Prostate gland (tissue), 2 donors: ENCODE results near the gene ACSL1.

Experiments used
- POLR2AphosphoS5 ChIP-seq: sonication (generic); formaldehyde crosslinking; IDR thresholded peaks from one replicate; pipeline ENCODE4 v1.6.1; 2017; ENCODE audit warnings: antibody characterized with exemption
- TF ChIP-seq, protein P1 (sequence below), 4 experiments: fragments of 200-600 bp in 2 of 4; fragments of 450-650 bp in 2 of 4; sonication (generic) in 2 of 4; IDR thresholded peaks; 1 replicate in 3 of 4; 2 replicates in 1 of 4; pipeline ENCODE4 v1.5.1; 2016 to 2019; ENCODE audit warnings: antibody characterized with exemption in 4 of 4, mild to moderate bottlenecking in 2 of 4, moderate library complexity in 2 of 4

DNA sequence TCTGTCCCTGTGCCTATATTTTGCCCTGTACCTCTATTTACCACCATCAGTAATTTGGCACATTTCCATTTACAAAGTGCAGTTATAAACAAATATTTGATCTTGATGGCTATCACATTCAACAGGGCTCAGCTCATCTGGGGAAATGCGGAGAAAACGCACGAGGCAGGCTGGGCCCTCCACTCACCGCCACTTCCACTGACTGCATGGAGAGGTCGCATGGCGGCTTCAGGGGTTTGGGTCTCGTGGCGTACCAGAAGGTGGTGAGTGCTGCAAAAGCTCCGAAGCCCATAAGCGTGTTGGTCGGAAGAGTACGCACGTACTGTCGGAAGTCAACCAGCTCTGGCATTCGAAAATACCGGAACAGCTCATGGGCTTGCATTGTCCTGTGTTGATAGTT lies 22.6 kb downstream of the ACSL1 start:
- TF ChIP-seq, protein P1, sequence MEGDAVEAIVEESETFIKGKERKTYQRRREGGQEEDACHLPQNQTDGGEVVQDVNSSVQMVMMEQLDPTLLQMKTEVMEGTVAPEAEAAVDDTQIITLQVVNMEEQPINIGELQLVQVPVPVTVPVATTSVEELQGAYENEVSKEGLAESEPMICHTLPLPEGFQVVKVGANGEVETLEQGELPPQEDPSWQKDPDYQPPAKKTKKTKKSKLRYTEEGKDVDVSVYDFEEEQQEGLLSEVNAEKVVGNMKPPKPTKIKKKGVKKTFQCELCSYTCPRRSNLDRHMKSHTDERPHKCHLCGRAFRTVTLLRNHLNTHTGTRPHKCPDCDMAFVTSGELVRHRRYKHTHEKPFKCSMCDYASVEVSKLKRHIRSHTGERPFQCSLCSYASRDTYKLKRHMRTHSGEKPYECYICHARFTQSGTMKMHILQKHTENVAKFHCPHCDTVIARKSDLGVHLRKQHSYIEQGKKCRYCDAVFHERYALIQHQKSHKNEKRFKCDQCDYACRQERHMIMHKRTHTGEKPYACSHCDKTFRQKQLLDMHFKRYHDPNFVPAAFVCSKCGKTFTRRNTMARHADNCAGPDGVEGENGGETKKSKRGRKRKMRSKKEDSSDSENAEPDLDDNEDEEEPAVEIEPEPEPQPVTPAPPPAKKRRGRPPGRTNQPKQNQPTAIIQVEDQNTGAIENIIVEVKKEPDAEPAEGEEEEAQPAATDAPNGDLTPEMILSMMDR (IDR thresholded peaks at IDR 0.05) = no peak
- no peak for TF ChIP-seq POLR2AphosphoS5
